ENCODE measurements around the gene CAP2. TPM values are rescaled to one million over a fixed set of nuclear protein-coding genes. Genes with fewer than 3 reads are reported as not detected.

The CAP2 gene
- total and polyA plus RNA-seq, 2 donors (not counting 1 experiment from before 2014, with no cell fraction given) = 8.6 to 38.1 TPM

- Histone ChIP-seq H3K27me3 (ENCODE audit: control insufficient read depth, insufficient read depth, low read length) (no peaks in the 10 kb centered on the region), H3K79me2 (ENCODE audit: control insufficient read depth, insufficient read depth, low read length) (no peaks in the 10 kb centered on the region), H4K20me1 (ENCODE audit: control insufficient read depth, extremely low read depth, insufficient read depth, low read length) (no peaks in the 10 kb centered on the region), H3K4me2 (ENCODE audit: extremely low read depth, insufficient read depth, low read length) (no peak overlapping the region), H2AFZ (ENCODE audit: low read length) (no peak overlapping the region), H3K9ac (ENCODE audit: insufficient read depth, low read length) (no peak overlapping the region), H3K36me3 (ENCODE audit: control insufficient read depth, insufficient read depth, low read length) (no peaks in the 10 kb centered on the region), H3K4me3 (replicated peaks in 1 of 4; ENCODE audit: control extremely low read depth in 1 of 4, insufficient read depth in 1 of 4, low read depth in 3 of 4, low read length in 4 of 4) (no peak overlapping the region), H3K9me3 (ENCODE audit: control insufficient read depth, insufficient read depth, low read depth, low read length) (no peaks in the 10 kb centered on the region), H3K27ac (ENCODE audit: insufficient read depth, low read length) (no peak overlapping the region), H3K4me1 (ENCODE audit: control insufficient read depth, extremely low read depth, insufficient read depth, low read length) (no peaks in the 10 kb centered on the region)
- TF ChIP-seq CTCF (conservative IDR thresholded peaks at IDR 0.05 in 1 of 2, IDR thresholded peaks at IDR 0.05 in 1 of 2; ENCODE audit: low read depth in 1 of 2, low read length in 2 of 2) = no peak
- TF ChIP-seq EZH2 (IDR thresholded peaks at IDR 0.05; ENCODE audit: low read length, missing control alignments) = no peak
- DNase-seq (ENCODE audit: low read depth in 2 of 2) = no peak
These were observed 159.5 kb downstream of the CAP2 start for GRCh38 chr6:17552861-17553260.

- Histone ChIP-seq H3K27me3 (ENCODE audit: control insufficient read depth, insufficient read depth, low read length) (no peaks in the 10 kb centered on the region), H4K20me1 (ENCODE audit: control insufficient read depth, extremely low read depth, insufficient read depth, low read length) (no peaks in the 10 kb centered on the region), H3K9me3 (ENCODE audit: control insufficient read depth, insufficient read depth, low read depth, low read length) (no peaks in the 10 kb centered on the region), H3K79me2 (ENCODE audit: control insufficient read depth, insufficient read depth, low read length) (no peaks in the 10 kb centered on the region), H3K4me1 (ENCODE audit: control insufficient read depth, extremely low read depth, insufficient read depth, low read length) (no peaks in the 10 kb centered on the region), H3K27ac (ENCODE audit: insufficient read depth, low read length) (no peak overlapping the region), H3K4me2 (ENCODE audit: extremely low read depth, insufficient read depth, low read length) (no peak overlapping the region), H3K9ac (ENCODE audit: insufficient read depth, low read length) (no peak overlapping the region), H2AFZ (ENCODE audit: low read length) (no peak overlapping the region), H3K36me3 (ENCODE audit: control insufficient read depth, insufficient read depth, low read length) (no peaks in the 10 kb centered on the region), H3K4me3 (replicated peaks in 1 of 4; ENCODE audit: control extremely low read depth in 1 of 4, insufficient read depth in 1 of 4, low read depth in 3 of 4, low read length in 4 of 4) (no peak overlapping the region)
- DNase-seq (ENCODE audit: low read depth in 2 of 2) = peak in 1 of 2 donors; percentile 19
- TF ChIP-seq CTCF (conservative IDR thresholded peaks at IDR 0.05 in 1 of 2, IDR thresholded peaks at IDR 0.05 in 1 of 2; ENCODE audit: low read depth in 1 of 2, low read length in 2 of 2) (no peak), EZH2 (IDR thresholded peaks at IDR 0.05; ENCODE audit: low read length, missing control alignments) (no peak)
These were observed 162.6 kb downstream of the CAP2 start for GRCh38 chr6:17556014-17556413.

- H3K9ac ChIP-seq (ENCODE audit: insufficient read depth, low read length) = no peak overlapping the region
- H3K27ac ChIP-seq (ENCODE audit: insufficient read depth, low read length) = no peak overlapping the region
- DNase-seq (ENCODE audit: low read depth in 2 of 2) = no peak
- H3K9me3 ChIP-seq (ENCODE audit: control insufficient read depth, insufficient read depth, low read depth, low read length) = no peaks in the 10 kb centered on the region
- H4K20me1 ChIP-seq (ENCODE audit: control insufficient read depth, extremely low read depth, insufficient read depth, low read length) = no peaks in the 10 kb centered on the region
- TF ChIP-seq CTCF (conservative IDR thresholded peaks at IDR 0.05 in 1 of 2, IDR thresholded peaks at IDR 0.05 in 1 of 2; ENCODE audit: low read depth in 1 of 2, low read length in 2 of 2) = no peak
- no peak for TF ChIP-seq EZH2 (IDR thresholded peaks at IDR 0.05; ENCODE audit: low read length, missing control alignments)
- no peaks in the 10 kb centered on the region for H3K36me3 ChIP-seq (ENCODE audit: control insufficient read depth, insufficient read depth, low read length)
- H3K4me2 ChIP-seq (ENCODE audit: extremely low read depth, insufficient read depth, low read length) = no peak overlapping the region
- H3K4me3 ChIP-seq (replicated peaks in 1 of 4; ENCODE audit: control extremely low read depth in 1 of 4, insufficient read depth in 1 of 4, low read depth in 3 of 4, low read length in 4 of 4) = no peak overlapping the region
- H2AFZ ChIP-seq (ENCODE audit: low read length) = no peak overlapping the region
- H3K27me3 ChIP-seq (ENCODE audit: control insufficient read depth, insufficient read depth, low read length) = no peaks in the 10 kb centered on the region
- no peaks in the 10 kb centered on the region for H3K4me1 ChIP-seq (ENCODE audit: control insufficient read depth, extremely low read depth, insufficient read depth, low read length)
- H3K79me2 ChIP-seq (ENCODE audit: control insufficient read depth, insufficient read depth, low read length) = no peaks in the 10 kb centered on the region
These were observed 169.2 kb downstream of the CAP2 start for GRCh38 chr6:17562636-17563035.
